DMS 273 (cell line): Measurements from ENCODE around the gene MYO1E.
"Not testable (repeated sequence)": the region's sequence is repeated elsewhere in the genome, so short reads cannot be mapped to it uniquely, and the experiment has no call there.

Experiments
- DNase-seq: peaks from one replicate; lab custom pipeline; 2025; ENCODE audit not compliant: unreplicated experiment; lab: John Stamatoyannopoulos, UW

The MYO1E gene

GRCh38 chr15:59172289-59172901 lies 200.3 kb downstream of the MYO1E start:
- DNase-seq, result no peak

DNA sequence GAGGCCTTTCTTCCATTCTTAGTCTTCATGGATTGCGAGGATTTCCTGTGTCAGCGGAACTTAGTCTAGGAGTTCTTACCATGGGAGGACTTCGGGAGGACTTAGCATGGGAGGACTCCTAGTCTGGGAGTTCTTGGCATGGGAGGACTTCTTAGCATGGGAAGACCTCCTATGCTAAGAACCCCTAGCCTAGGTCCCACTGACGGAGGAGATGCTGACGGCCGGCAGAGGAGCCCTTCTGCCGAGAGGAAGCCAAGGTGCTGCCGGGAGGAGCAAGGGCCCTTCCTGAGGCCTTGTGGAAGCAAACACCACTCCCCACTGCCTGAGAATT lies 201.6 kb downstream of the MYO1E start:
- no peak for DNase-seq

DNA sequence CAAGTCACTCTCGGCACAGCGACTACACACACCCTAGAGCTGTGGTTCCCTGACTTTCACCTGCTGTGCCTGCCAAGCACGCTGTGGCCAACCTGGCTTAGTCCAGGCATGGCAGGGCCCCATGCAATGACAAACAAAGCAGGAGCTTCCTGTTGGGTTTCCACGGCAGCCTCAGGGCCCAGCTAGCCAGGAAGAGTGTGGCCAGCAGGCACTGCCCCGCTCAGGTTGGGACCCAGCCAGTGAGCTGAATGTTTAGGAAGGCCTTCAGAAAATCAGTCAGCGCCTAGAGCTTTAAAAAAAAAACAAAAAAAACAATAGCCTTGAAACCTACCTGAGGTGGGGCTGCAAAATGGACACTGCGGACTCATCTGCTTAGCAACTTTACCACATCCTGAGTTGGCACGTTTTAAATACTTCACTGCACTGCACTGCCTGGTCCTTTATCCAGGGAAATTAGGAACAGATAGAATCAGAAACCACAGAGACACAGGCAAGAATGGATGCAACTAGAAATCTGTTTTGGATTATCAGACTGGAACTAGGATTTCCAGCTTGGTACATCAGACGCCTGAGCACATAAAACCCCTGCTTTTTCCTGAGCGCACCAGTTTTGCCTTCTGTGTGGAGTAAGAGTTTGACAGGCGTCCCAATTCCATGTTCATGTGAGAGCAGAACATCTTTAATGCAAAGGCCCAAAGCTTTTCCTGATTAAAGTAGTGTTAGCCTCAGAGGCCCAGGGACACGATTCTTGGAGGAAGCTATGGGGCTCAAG lies 202.2 kb downstream of the MYO1E start:
- DNase-seq, result no peak

- no peak for DNase-seq
Measured at GRCh38 chr15:59169251-59169708, 203.4 kb downstream of the MYO1E start.

GRCh38 chr15:59168536-59168935 lies 204.1 kb downstream of the MYO1E start:
- DNase-seq, result no peak

- DNase-seq, result no peak
Measured at GRCh38 chr15:59166601-59167265, 205.9 kb downstream of the MYO1E start.

GRCh38 chr15:59166166-59166565 lies 206.5 kb downstream of the MYO1E start:
- no peak for DNase-seq

DNA sequence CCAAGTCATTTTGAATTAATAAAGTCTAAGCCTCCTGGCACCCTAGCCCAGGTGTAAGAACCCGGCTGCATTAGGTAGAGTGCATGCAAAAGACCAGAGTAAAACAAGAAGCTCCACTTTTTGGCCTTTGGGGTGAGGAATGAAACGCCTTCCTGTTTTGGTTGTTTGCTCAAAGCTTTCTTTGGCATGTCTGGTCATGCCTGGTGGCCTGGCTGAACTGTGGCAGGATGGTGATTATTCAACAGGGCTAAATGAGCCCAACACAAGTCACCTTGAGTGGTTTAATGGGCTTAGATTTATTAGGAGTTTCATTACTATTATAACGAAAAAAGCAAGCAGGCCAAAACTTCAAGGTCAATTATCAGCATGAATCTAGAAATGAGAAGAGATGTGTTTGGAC lies 206.9 kb downstream of the MYO1E start:
- DNase-seq, result peak; percentile 20

DNA sequence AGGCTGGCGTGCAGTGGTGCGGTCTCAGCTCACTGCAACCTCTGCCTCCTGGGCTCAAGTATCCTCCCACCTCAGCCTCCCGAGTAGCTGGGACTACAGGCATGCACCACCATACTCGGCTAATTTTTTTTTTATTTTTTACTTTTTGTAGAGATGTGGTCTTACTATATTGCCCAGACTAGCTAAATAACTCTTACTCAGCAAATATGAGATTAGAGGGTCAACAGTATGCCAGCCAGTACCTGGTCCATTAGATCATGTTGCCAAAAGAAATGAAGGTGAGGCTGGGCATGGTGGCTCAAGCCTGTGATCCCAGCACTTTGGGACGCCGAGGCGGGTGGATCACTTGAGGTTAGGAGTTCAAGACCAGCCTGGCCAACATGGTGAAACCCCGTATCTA lies 210.6 kb downstream of the MYO1E start:
- not testable (repeated sequence) for DNase-seq

DNA sequence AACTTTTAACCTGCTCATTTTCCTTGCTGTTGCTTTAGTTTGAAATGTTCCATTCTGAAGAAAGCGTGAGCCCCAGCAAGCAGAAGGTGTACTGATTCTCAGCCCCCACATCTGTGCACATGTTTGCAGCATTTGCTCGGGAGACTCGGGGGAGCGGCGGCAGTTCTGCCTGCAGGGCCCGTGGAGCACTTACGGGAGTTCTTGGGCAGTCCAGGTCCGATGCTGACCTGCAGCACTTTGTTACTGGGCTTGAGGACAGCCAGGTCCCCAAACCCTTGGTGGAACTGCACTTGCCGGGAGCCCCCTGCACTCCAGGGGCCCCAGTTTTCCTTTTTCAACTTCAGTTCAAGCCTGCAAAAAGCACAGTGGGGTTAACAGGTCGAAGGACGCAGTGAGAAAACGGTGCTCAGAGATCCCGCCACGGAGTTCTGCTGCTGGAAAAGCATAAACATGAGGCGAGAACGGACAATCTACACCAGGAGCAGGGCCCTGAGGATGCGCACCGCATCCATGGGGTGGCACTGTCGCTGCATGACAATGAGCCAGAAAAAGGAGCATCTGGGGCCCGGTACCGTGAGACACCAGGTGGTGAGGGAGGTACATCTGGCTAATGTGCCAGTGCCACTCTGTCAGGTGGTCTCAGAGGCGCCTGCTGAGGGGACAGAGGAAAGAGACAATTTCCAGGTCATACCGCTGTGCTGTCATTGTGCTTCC lies 211.6 kb downstream of the MYO1E start:
- peak; percentile 37 for DNase-seq

GRCh38 chr15:59159210-59159609 lies 213.5 kb downstream of the MYO1E start:
- DNase-seq, result no peak

- DNase-seq, result no peak
Measured at GRCh38 chr15:59158701-59159034, 214.0 kb downstream of the MYO1E start.

DNA sequence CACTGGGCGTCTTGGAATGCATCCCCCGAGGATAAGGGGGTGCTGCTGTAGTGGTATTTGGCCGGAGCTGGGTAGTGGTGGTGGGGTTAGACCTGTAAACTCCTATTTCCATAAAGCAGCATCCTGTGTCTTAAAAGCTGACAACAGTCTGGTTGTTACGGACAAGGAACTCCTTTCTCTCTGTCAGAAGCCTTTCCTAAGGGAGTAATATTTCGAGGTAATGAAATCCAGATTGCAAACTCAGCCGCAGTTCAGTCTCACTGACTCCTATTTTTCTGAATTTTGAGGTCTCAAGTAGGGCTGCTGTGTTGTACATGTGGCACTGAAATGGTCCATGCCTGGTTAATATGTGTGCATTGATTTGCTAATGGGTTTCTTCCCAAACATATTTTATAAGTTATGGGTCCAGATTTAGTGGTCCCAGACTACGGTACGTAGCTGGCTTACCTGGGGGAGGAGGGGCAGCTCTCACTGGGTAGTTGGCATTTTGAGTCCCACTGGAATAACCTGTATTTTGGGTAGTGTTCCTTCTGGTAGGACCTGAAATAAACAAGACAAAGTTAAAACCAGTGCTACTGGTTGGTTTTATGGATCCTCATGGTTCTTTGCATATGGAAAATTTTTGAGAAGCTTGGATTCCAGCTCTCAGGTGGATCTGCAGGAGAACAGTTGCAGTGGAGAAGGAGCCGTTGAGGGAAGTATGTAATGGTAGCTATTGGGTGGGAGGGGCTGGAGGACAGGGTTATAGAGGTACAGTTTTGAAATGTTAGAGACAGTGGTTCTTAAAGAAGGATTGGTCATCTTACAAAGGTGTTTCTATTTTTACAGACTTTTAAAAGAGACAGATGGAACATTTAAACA lies 214.6 kb downstream of the MYO1E start:
- DNase-seq, result no peak

GRCh38 chr15:59157396-59157795 lies 215.3 kb downstream of the MYO1E start:
- no peak for DNase-seq

DNA sequence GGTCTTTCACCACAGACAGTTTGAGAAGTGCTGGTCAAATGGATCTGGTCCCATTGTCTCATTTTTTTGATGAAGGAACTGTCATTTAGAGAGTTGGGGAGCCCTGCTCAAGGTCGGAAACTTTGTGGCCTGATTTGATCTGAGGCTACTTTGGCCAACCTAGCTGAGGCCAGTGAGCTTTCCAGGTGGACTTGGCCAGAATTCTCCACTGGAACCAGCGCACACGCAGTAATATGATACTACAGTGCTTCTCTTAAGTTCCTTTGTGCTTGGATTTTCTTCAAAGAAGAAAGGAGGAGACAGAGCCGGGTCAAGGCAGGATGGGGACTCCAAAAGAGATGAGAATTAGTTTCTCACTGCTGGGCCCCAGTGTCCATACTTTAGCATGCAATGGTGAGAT lies 217.2 kb downstream of the MYO1E start:
- DNase-seq, result no peak

DNA sequence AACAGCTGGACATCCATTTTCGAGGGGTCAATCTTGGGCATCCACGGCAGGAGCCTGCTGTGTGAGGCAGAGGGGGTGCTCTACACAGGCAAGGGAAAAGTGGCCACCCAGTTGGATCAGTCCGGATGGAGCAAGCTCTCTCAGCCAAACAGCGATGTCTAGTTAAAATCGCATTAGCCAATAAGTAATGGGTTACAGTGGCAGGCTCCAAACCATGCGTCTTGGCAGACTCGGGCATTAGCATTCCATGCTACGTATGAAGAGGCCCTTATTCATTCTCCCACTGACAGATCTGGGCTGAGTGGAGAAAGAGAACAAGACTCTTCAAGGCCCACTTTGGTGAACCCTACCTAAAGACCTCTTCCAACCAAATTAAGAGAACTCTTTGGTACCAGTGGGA lies 218.4 kb downstream of the MYO1E start:
- no peak for DNase-seq

- no peak for DNase-seq
Measured at GRCh38 chr15:59153466-59153865, 219.2 kb downstream of the MYO1E start.

GRCh38 chr15:59152694-59153450 lies 219.8 kb downstream of the MYO1E start:
- no peak for DNase-seq

- no peak for DNase-seq
Measured at GRCh38 chr15:59150185-59150584, 222.5 kb downstream of the MYO1E start.

DNA sequence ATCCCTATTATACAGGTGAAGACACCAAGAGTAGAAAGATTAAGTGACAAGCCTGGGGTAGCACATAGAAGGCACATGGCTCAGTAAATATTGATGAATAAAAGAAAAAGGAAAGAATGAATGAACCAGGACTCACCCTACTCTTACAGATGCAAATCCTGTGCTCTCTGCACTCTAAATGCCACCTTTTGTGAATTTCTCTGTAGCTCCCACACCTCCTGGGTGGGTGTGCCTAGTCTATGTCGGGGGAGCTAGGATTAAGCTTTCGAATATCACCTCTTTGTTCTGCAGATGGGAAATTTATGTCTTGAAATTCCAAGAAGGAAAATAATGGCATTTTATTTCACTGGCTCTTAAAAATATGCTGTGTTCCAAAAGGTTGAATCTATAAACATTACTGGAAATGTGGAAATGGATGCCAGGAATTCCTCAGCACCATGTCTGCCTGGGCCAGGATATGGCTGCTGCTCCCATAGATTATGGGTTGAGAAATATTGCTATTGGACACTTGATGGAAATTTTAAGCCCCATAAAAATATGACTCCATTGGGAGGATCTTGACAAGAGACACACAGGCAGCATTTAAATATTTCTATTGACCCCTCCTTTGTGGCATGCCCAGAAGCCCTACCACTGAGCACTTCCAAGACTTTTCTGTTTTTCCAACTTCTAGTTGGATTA lies 224.4 kb downstream of the MYO1E start:
- DNase-seq, result no peak
